Measurements from ENCODE around the gene SECTM1.

Gene SECTM1

GRCh38 chr17:82328141-82328993, 5.2 kb downstream of the SECTM1 start:
- no peak for DNase-seq (ENCODE audit: low spot score)

GRCh38 chr17:82327757-82328140, 5.8 kb downstream of the SECTM1 start:
- no peak for DNase-seq (ENCODE audit: low spot score)

- DNase-seq (ENCODE audit: low spot score): no peak
Observed at GRCh38 chr17:82327289-82327688, 6.3 kb downstream of the SECTM1 start.

GRCh38 chr17:82325286-82326180, 8.0 kb downstream of the SECTM1 start:
- no peak for DNase-seq (ENCODE audit: low spot score)

GRCh38 chr17:82324566-82325285, 8.8 kb downstream of the SECTM1 start:
- DNase-seq (ENCODE audit: low spot score): no peak

GRCh38 chr17:82323514-82324234, 9.9 kb downstream of the SECTM1 start:
- DNase-seq (ENCODE audit: low spot score): no peak

- no peak for DNase-seq (ENCODE audit: low spot score)
Observed at GRCh38 chr17:82322526-82323453, 10.8 kb downstream of the SECTM1 start.

GRCh38 chr17:82321947-82322466, 11.6 kb downstream of the SECTM1 start:
- no peak for DNase-seq (ENCODE audit: low spot score)

GRCh38 chr17:82320956-82321927, 12.3 kb downstream of the SECTM1 start:
- DNase-seq (ENCODE audit: low spot score): peak; percentile 84

- no peak for DNase-seq (ENCODE audit: low spot score)
Observed at GRCh38 chr17:82320140-82320840, 13.3 kb downstream of the SECTM1 start.

GRCh38 chr17:82319619-82320062, 13.9 kb downstream of the SECTM1 start:
- DNase-seq (ENCODE audit: low spot score): no peak

- no peak for DNase-seq (ENCODE audit: low spot score)
Observed at GRCh38 chr17:82318772-82319606, 14.6 kb downstream of the SECTM1 start.

GRCh38 chr17:82318169-82318498, 15.4 kb downstream of the SECTM1 start:
- no peak for DNase-seq (ENCODE audit: low spot score)

GRCh38 chr17:82317394-82318168, 16.0 kb downstream of the SECTM1 start, which contains the start of gene CD7:
Gene CD7, minus strand, starts transcription at chr17:82317608. Its CDS starts 113 bp downstream, at chr17:82317495.
- peak; percentile 71 for DNase-seq (ENCODE audit: low spot score)

- no peak for DNase-seq (ENCODE audit: low spot score)
Observed at GRCh38 chr17:82316651-82317393, 16.7 kb downstream of the SECTM1 start.

Measured in CD4-positive, alpha-beta T cell treated with Interleukin-15 for 4 hours (primary cell).